Dedifferentiated amniotic fluid mesenchymal stem cell (primary cell): Measurements from ENCODE around the gene RNF128.
A peak's percentile ranks its signal among the peaks of the same experiment; 100 is the strongest.
"Not testable (repeated sequence)": the region's sequence is repeated elsewhere in the genome, so short reads cannot be mapped to it uniquely, and the experiment has no call there.

Experiments
- DNase-seq: peaks from one replicate; pipeline ENCODE4 v3.0.0-alpha.2; 2016; ENCODE audit errors: extremely low spot score

Gene RNF128

DNA sequence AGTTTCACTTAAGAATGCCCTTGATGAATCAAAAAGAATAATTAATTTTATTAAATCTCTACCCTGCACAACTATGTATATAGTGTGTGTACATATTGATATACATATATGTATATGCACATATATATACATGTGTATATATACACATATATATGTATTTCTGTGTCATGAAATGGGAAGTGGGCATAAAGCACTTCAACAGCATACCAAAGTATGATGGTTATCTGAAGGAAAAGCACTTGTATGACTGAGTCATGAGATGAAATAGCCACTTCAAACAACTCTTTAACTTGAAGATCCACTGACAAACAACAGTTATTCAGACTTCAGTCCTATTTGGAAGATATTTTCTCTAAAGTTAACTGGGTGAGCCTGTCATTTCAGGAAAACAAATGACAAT lies 16.3 kb downstream of the RNF128 start:
- DNase-seq = no peak

GRCh38 chrX:106748377-106748776 lies 21.9 kb downstream of the RNF128 start:
- DNase-seq = no peak

DNA sequence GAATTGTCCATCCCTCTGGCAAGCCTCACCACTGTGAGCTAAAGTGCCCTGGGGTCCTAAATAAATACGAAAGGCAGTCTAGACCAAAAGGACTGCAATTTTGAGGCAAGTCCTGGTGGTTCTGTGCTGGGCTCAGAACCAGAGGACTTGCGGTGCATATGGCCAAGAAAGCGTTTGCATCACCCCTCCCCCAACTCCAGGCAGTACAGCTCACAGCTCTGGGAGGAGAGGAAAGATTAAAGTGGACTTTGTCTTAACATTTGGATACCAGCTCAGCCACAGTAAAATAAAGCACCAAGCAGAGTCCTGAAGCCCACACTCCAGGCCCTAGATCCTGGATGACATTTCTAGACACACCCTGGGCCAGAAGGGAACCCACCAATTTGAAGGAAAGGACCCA lies 24.9 kb downstream of the RNF128 start:
- DNase-seq = no peak

DNA sequence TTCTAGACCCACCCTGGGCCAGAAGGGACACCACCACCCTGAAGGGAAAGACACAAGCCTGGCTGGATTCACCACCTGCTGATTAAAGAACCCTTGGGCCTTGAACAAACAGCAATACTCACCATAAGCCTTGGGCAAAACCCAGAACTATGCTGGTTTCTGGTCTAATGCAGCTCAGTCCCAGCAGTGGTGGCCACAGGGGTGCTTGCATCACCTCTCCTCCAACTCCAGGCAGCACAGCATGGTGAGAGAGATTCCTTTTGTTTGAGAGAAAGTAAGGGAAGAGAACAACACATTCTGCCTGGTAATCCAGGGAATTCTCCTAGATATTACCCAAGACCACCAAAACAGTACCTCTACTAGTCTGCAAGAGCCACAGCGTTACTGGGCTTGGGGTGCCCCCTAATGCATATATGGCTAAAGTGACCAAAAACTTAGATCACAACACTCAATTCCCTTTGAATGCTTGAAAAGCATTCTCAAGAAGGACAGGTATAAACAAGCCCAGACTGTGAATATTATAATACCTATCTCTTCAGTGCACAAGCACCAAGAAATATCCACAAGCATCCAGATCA lies 25.7 kb downstream of the RNF128 start:
- DNase-seq = no peak

GRCh38 chrX:106769288-106769687 lies 42.8 kb downstream of the RNF128 start:
- not testable (repeated sequence) for DNase-seq

- DNase-seq = no peak
Observed at GRCh38 chrX:106774981-106775380, 48.5 kb downstream of the RNF128 start.

GRCh38 chrX:106780264-106780663 lies 53.8 kb downstream of the RNF128 start:
- DNase-seq = no peak

DNA sequence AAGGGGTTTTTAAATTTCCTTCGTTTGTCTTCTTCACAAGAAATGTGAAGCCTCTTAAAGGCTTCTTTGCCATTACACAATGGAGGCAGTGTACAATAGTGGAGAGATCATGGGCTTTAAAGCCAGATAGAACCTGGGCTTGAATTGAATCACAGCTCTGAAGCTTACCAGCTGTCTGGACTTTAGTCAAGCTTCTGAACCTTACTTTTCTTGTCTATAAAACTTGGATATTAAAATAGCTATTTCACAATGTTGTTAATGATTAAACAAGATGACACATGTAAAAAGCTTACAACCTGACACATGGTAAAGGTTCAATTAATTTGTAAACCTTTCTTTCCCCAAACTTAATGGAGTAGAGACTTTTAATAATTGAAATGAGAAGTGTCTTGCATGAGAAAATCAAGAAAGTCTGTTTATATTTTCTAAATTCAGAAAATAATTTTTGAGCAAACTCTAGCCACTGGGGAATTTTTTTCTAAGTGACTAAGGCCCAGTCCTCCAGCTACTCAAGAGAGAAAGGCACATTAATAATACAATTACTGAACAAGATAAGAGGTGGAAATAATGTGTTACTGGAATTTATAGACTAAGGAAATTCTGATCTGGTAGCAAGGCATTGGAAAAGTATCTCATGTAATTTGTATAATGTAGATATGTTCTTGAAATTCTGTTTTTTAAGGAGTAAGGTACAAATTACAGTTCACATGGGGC lies 54.3 kb downstream of the RNF128 start:
- no peak for DNase-seq

GRCh38 chrX:106783716-106784115 lies 57.2 kb downstream of the RNF128 start:
- no peak for DNase-seq

GRCh38 chrX:106791495-106791894 lies 65.0 kb downstream of the RNF128 start:
- DNase-seq = peak; percentile 18

DNA sequence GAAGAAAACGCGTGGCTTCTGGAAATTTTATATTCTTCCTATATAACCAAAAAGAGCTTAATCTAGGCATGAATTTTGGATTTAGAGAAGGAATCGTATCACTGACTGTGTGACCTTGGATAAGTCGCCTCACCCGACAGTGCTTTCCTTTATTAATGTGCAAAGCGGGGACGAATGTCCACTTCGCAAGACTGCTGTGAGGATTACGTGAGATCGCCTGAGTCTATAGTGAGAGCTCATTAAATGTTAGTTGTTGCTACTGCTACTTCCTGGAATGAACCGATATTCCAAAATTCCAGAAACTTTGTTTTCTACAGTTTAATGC lies 75.5 kb downstream of the RNF128 start:
- DNase-seq = no peak

DNA sequence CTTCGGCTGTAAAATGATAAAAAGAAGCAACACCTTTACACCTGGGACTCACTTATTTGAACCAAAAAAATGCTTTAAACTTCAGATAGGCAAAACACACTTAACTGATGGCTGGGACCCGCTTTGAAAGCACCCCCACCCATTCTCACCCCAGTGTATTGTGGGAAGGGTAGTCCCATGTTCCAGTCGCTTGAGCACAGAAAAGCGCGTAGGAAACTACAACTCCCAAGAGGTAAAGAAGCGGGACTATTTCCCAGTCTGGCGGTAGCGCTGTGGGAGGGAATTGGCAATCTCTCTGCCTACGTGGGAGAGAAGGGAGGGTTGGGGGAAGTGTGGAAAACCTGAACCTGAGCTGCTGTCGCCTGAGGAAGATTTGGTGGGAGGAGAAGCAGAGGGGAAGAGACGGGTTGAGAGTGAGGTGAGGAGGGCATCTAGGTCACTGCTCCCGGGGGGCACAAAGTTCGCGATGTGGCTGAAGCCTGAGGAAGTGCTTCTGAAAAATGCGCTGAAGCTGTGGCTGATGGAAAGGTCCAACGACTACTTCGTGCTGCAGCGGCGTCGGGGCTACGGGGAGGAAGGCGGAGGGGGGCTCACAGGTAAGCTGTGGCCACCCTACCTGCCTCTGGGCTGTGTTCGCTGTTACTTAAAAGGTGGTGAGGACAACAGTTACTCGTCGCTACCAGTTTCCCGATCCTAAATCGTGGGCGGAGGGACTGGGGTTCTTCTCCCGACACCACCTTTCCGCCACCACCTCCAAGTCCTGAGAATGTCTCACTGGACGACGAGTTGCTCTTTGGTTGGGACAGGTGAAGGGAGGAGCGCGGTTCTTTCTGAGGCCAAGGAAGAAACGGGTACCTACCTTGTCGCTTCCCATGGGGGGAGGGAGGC lies 76.1 kb downstream of the RNF128 start, which contains the start of gene TBC1D8B:
TSS of gene TBC1D8B (plus strand) at position 286 of the 888 bp plus-strand sequence. CDS start at position 467, 181 bp downstream.
- DNase-seq = peak; percentile 84

DNA sequence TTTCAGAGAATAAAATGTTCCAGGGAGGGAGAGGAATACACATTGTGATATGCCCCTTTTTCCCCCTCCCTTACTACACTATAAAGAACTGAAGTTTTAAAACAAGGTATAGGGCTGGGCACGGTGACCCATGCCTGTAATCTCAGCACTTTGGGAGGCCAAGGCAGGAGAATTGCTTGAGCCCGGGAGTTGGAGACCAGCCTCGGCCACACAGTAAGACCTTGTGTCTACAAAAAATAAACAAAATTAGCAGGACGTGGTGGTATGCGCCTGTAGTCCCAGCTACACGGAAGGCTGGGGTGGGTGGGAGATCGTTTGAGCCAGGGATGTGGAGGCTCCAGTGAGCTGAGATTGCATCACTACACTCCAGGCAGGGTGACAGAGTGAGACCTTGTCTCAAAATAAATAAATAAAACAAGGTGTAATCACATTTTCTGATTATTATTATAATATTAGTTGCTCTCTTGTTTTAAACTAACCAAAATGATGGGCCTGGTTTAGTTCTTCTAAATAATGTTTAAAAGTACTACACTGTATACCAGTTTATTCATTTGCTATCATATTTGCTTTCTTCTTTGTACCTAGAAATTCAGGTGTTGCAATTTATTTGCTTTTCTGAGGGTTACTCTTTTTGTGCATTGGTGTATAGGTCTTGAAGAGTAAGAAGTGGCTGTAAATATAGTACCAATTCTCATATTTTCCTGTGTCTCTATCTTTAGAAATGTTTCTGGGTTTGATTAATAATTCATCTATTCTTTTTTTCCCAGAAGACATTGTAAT lies 84.8 kb downstream of the RNF128 start:
- no peak for DNase-seq

GRCh38 chrX:106812930-106813329 lies 86.4 kb downstream of the RNF128 start:
- DNase-seq = not testable (repeated sequence)

DNA sequence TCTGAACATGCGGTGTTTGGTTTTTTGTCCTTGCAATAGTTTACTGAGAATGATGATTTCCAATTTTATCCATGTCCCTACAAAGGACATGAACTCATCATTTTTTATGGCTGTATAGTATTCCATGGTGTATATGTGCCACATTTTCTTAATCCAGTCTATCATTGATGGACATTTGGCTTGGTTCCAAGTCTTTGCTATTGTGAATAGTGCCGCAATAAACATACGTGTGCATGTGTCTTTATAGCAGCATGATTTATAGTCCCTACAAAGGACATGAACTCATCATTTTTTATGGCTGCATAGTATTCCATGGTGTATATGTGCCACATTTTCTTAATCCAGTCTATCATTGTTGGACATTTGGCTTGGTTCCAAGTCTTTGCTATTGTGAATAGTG lies 87.6 kb downstream of the RNF128 start:
- not testable (repeated sequence) for DNase-seq
